ENCODE results near the gene FAM9A.

The FAM9A gene

DNA sequence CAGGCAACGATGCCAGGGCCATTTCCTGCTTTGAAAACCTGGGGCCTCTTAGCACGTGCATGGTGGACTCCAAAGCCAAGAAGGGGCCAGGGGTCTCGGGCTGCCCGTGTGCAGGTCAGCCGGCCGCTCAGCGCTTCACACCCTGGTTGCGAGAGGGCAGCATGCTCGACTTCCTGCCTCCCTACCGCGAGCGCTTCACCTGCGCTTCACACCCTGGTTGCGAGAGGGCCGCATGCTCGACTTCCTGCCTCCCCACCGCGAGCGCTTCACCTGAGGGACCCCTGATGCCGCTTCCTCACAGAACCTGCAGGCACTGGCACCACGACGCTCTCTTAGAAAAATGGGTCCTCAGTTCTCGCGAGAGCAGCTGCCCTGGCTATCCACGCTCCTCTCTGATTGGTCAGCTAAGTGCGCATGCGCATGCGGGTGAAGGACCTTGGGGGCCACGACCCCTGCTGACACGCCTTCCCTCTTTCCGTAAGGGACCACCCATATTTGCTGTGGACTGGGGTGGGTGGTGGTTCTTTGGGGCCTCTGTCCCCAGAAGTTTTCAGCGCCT is at the start of gene FAM9A:
TSS of gene FAM9A (minus strand) at position 343 of the 559 bp plus-strand sequence. CDS start 1,212 bp downstream, outside the sequence.
- TF ChIP-seq, protein P1, sequence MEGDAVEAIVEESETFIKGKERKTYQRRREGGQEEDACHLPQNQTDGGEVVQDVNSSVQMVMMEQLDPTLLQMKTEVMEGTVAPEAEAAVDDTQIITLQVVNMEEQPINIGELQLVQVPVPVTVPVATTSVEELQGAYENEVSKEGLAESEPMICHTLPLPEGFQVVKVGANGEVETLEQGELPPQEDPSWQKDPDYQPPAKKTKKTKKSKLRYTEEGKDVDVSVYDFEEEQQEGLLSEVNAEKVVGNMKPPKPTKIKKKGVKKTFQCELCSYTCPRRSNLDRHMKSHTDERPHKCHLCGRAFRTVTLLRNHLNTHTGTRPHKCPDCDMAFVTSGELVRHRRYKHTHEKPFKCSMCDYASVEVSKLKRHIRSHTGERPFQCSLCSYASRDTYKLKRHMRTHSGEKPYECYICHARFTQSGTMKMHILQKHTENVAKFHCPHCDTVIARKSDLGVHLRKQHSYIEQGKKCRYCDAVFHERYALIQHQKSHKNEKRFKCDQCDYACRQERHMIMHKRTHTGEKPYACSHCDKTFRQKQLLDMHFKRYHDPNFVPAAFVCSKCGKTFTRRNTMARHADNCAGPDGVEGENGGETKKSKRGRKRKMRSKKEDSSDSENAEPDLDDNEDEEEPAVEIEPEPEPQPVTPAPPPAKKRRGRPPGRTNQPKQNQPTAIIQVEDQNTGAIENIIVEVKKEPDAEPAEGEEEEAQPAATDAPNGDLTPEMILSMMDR (IDR thresholded peaks at IDR 0.05) = no peak

DNA sequence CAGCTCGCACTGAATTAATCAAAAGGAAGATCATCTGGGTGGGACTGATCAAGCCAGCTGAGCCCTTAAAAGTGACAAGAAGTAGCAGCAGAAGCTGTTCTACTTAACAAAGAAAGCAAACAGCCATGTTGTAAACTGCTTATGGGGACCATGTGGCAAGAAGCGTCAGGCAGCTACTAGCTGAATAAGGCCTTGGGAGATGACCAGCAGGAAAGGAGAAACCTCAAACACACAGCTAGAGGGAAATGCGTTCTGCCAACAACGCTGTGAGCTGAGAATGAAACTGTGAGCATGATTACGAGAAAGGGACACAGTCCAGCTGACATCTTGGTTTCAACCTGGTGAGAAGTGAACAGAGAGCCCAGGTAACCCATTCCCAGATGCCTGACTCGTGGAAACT is 49.3 kb upstream of the FAM9A start:
- no peak overlapping the region for H3K27ac ChIP-seq
- H3K4me3 ChIP-seq (ENCODE audit: low read depth in 1 of 2, low read length in 1 of 2) = no peak overlapping the region
- H3K27me3 ChIP-seq = peaks cover 6% of the 10 kb centered on the region
- TF ChIP-seq, protein P1 (IDR thresholded peaks at IDR 0.05) = no peak
- H3K9me3 ChIP-seq = no peaks in the 10 kb centered on the region
- H3K36me3 ChIP-seq = no peaks in the 10 kb centered on the region
- H3K4me1 ChIP-seq (ENCODE audit: control insufficient read depth in 1 of 2, insufficient read depth in 1 of 2, low read depth in 1 of 2, low read length in 1 of 2) = no peaks in the 10 kb centered on the region

More for the DNA sequence above, at the start of gene FAM9A:
- no peaks in the 10 kb centered on the region for H3K4me1 ChIP-seq (ENCODE audit: control insufficient read depth in 1 of 2, insufficient read depth in 1 of 2, low read depth in 1 of 2, low read length in 1 of 2)
- H3K9me3 ChIP-seq = no peaks in the 10 kb centered on the region
- H3K36me3 ChIP-seq = no peaks in the 10 kb centered on the region
- H3K27me3 ChIP-seq = no peaks in the 10 kb centered on the region
- H3K27ac ChIP-seq = no peak within 1 kb of the TSS
- no peak within 1 kb of the TSS for H3K4me3 ChIP-seq (ENCODE audit: low read depth in 1 of 2, low read length in 1 of 2)

DNA sequence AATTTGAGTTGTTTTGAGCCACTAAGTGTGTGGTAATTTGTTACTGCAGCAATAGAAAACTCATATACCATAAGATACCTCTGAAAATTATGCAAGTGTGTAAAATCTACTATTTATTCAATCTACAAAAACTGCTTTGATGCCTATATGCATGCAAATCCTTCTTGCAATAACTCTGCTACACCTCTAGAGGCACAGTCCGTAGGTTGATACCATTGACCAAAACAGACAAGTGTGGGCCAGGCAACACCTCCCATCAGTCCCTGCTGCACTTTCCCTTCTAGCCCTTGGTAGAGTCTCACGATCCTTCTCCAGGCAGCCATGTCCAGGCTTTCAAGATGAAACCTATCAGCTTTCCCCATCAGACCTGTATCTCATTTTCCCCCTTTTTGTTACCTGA is 48.8 kb upstream of the FAM9A start:
- no peak overlapping the region for H3K4me3 ChIP-seq (ENCODE audit: low read depth in 1 of 2, low read length in 1 of 2)
- H3K36me3 ChIP-seq = no peaks in the 10 kb centered on the region
- no peaks in the 10 kb centered on the region for H3K9me3 ChIP-seq
- TF ChIP-seq, protein P1 (IDR thresholded peaks at IDR 0.05) = no peak
- H3K27ac ChIP-seq = no peak overlapping the region
- H3K27me3 ChIP-seq = peaks cover 6% of the 10 kb centered on the region
- H3K4me1 ChIP-seq (ENCODE audit: control insufficient read depth in 1 of 2, insufficient read depth in 1 of 2, low read depth in 1 of 2, low read length in 1 of 2) = no peaks in the 10 kb centered on the region

DNA sequence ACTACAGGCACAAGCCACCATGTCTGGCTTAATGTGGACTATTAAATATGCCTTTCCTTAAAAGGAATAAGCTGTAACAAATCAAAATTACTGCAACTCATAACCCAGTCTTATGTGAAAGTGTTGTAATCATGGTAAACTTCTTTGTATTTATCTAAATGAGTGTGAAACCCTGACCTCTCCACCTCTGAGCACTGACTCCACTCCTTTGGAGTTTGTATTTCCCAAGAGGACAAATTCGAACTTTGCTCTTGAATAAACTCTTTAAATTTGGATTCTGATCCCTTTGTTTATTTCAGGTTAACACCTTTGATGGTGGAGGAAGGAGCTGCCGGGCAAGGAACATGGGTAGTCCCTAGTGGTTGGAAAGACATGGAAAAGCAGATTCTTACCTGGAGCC is 48.3 kb upstream of the FAM9A start:
- H3K27ac ChIP-seq = no peak overlapping the region
- H3K4me1 ChIP-seq (ENCODE audit: control insufficient read depth in 1 of 2, insufficient read depth in 1 of 2, low read depth in 1 of 2, low read length in 1 of 2) = no peaks in the 10 kb centered on the region
- TF ChIP-seq, protein P1 (IDR thresholded peaks at IDR 0.05) = no peak

DNA sequence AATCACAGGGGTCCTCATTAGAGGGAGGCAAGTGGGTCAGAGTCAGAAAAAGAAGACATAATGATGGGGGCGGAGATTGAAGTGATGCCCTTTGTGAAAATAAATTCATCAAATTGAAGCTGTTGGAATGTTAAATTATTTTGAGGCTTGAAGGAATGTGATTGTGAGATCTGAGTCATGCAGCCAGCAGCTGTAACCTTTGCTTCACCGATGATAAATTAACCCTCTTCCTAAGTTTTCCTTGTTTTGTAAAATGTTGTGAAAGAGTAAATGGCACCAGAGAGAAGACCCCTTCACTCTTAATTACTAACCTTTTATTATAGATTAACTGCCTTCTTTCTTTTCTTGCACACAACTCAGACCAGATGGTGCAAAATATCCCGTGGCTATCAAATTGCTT is 47.7 kb upstream of the FAM9A start:
- Histone ChIP-seq H3K27me3 (peaks cover 6% of the 10 kb centered on the region), H3K4me1 (ENCODE audit: control insufficient read depth in 1 of 2, insufficient read depth in 1 of 2, low read depth in 1 of 2, low read length in 1 of 2) (no peaks in the 10 kb centered on the region), H3K9me3 (no peaks in the 10 kb centered on the region), H3K4me3 (ENCODE audit: low read depth in 1 of 2, low read length in 1 of 2) (no peak overlapping the region), H3K36me3 (no peaks in the 10 kb centered on the region), H3K27ac (no peak overlapping the region)
- TF ChIP-seq, protein P1 (IDR thresholded peaks at IDR 0.05) = no peak

More for the DNA sequence above, 48.3 kb upstream of the FAM9A start:
- Histone ChIP-seq H3K36me3 (no peaks in the 10 kb centered on the region), H3K4me3 (ENCODE audit: low read depth in 1 of 2, low read length in 1 of 2) (no peak overlapping the region), H3K9me3 (no peaks in the 10 kb centered on the region), H3K27me3 (peaks cover 6% of the 10 kb centered on the region)

Data from neutrophil (primary cell).